Uterus (tissue), 4 donors: ENCODE measurements around the gene ARFGEF3. TPM values are rescaled to one million over a fixed set of nuclear protein-coding genes. Genes with fewer than 3 reads are reported as not detected.

Experiments used
- DNase-seq, 2 donors: peaks; one replicate each; pipeline ENCODE4 v3.0.0-alpha.2; 2019 to 2020
- H3K27ac ChIP-seq, 2 donors: fragments of 200-600 bp; sonication (generic); 1 replicate in 1 of 2; 2 replicates in 1 of 2; pipeline ENCODE4 v1.5.1; 2016 to 2018
- H3K27me3 ChIP-seq, 2 donors: fragments of 200-600 bp; sonication (generic); one replicate each; pipeline ENCODE4 v1.5.1; 2018 to 2019; ENCODE audit warnings: control low read depth in 1 of 2
- H3K36me3 ChIP-seq, 2 donors: fragments of 200-600 bp; sonication (generic); one replicate each; pipeline ENCODE4 v1.5.1; 2019; ENCODE audit warnings: control low read depth in 1 of 2
- H3K4me1 ChIP-seq, 2 donors: fragments of 200-600 bp; sonication (generic); one replicate each; pipeline ENCODE4 v1.5.1; 2018 to 2019; ENCODE audit warnings: control low read depth in 1 of 2
- H3K4me3 ChIP-seq, 2 donors: fragments of 200-600 bp; sonication (generic); 1 replicate in 1 of 2; 2 replicates in 1 of 2; pipeline ENCODE4 v1.5.1; 2018 to 2019; ENCODE audit warnings: mild to moderate bottlenecking in 1 of 2
- H3K9me3 ChIP-seq, 2 donors: fragments of 200-600 bp; sonication (generic); one replicate each; pipeline ENCODE4 v1.5.1; 2019; ENCODE audit warnings: control low read depth in 1 of 2
- CTCF ChIP-seq, 4 experiments: fragments of 200-600 bp in 2 of 4; fragments of 450-650 bp in 2 of 4; sonication (generic) in 2 of 4; IDR thresholded peaks; one replicate each; pipeline ENCODE4 v1.5.1; 2016 to 2019; ENCODE audit warnings: antibody characterized with exemption in 4 of 4, mild to moderate bottlenecking in 2 of 4, moderate library complexity in 1 of 4
- POLR2A ChIP-seq, 2 donors: fragments of 450-650 bp; IDR thresholded peaks; one replicate each; pipeline ENCODE4 v1.6.1; 2016; ENCODE audit warnings: antibody characterized with exemption in 2 of 2, mild to moderate bottlenecking in 1 of 2, moderate library complexity in 1 of 2
- intact Hi-C: fragments of 100-400 bp; cut with DNase I; formaldehyde crosslinking; loops from one replicate; pipeline ENCODE4 v1.15.1; 2023; ENCODE audit warnings: low total_unique reads
- total RNA-seq, 4 donors: library from RNA; depleted of rRNA in 3 of 4; stranded (reverse); fragments of >200 nt in 3 of 4; gene quantifications; one replicate each; pipeline versions ENCODE4 v1.1.0 to v1.2.4, GENCODE V29; 2014 to 2023
- donor health status: DM: yes; HTN: yes; CAD: no.

ARFGEF3 gene
- total RNA-seq, 4 donors from 2014 or later, result 0.88 to 5.8 (median 2.4) TPM

- Histone ChIP-seq H3K9me3 (no peaks in the 10 kb centered on the region), H3K4me3 (no peak overlapping the region), H3K4me1 (no peaks in the 10 kb centered on the region), H3K36me3 (no peaks in the 10 kb centered on the region), H3K27me3 (no peaks in the 10 kb centered on the region), H3K27ac (no peak overlapping the region)
- no peak for TF ChIP-seq CTCF (IDR thresholded peaks at IDR 0.05)
- TF ChIP-seq POLR2A (IDR thresholded peaks at IDR 0.05), result no peak
- intact Hi-C loops, result no loop called here
- no peak for DNase-seq
Observed at GRCh38 chr6:138242987-138243592, 81.4 kb downstream of the ARFGEF3 start.

GRCh38 chr6:138245751-138246150, 84.0 kb downstream of the ARFGEF3 start:
- Histone ChIP-seq H3K4me1 (no peaks in the 10 kb centered on the region), H3K27me3 (no peaks in the 10 kb centered on the region), H3K9me3 (no peaks in the 10 kb centered on the region), H3K36me3 (no peaks in the 10 kb centered on the region), H3K4me3 (no peak overlapping the region), H3K27ac (no peak overlapping the region)
- DNase-seq, result no peak
- intact Hi-C loops, result no loop called here
- TF ChIP-seq POLR2A (IDR thresholded peaks at IDR 0.05), result no peak
- no peak for TF ChIP-seq CTCF (IDR thresholded peaks at IDR 0.05)

- no peak for DNase-seq
- no peaks in the 10 kb centered on the region for H3K9me3 ChIP-seq
- TF ChIP-seq POLR2A (IDR thresholded peaks at IDR 0.05), result no peak
- no peak for TF ChIP-seq CTCF (IDR thresholded peaks at IDR 0.05)
- no peaks in the 10 kb centered on the region for H3K27me3 ChIP-seq
- intact Hi-C loops, result no loop called here
- H3K36me3 ChIP-seq, result no peaks in the 10 kb centered on the region
- no peak overlapping the region for H3K4me3 ChIP-seq
- no peak overlapping the region for H3K27ac ChIP-seq
- H3K4me1 ChIP-seq, result no peaks in the 10 kb centered on the region
Observed at GRCh38 chr6:138246650-138247440, 85.1 kb downstream of the ARFGEF3 start.

GRCh38 chr6:138248011-138248410, 86.3 kb downstream of the ARFGEF3 start:
- Histone ChIP-seq H3K27me3 (no peaks in the 10 kb centered on the region), H3K4me1 (no peaks in the 10 kb centered on the region), H3K36me3 (no peaks in the 10 kb centered on the region), H3K4me3 (no peak overlapping the region), H3K9me3 (no peaks in the 10 kb centered on the region), H3K27ac (no peak overlapping the region)
- TF ChIP-seq CTCF (IDR thresholded peaks at IDR 0.05) (no peak), POLR2A (IDR thresholded peaks at IDR 0.05) (no peak)
- no peak for DNase-seq
- intact Hi-C loops, result no loop called here

GRCh38 chr6:138248878-138249277, 87.1 kb downstream of the ARFGEF3 start:
- intact Hi-C loops, result no loop called here
- no peak overlapping the region for H3K4me3 ChIP-seq
- no peak overlapping the region for H3K27ac ChIP-seq
- no peaks in the 10 kb centered on the region for H3K9me3 ChIP-seq
- H3K36me3 ChIP-seq, result no peaks in the 10 kb centered on the region
- no peak for TF ChIP-seq POLR2A (IDR thresholded peaks at IDR 0.05)
- TF ChIP-seq CTCF (IDR thresholded peaks at IDR 0.05), result no peak
- H3K27me3 ChIP-seq, result no peaks in the 10 kb centered on the region
- no peaks in the 10 kb centered on the region for H3K4me1 ChIP-seq
- DNase-seq, result no peak
